Peyer's patch (tissue), 4 donors: ENCODE data around the gene CCDC183. TPM values are rescaled to one million over a fixed set of nuclear protein-coding genes. Genes with fewer than 3 reads are reported as not detected.
"Not testable (repeated sequence)": the region's sequence is repeated elsewhere in the genome, so short reads cannot be mapped to it uniquely, and the experiment has no call there.

ENCODE experiments used
- DNase-seq, 3 donors: peaks; one replicate each; pipeline ENCODE4 v3.0.0-alpha.2; 2017 to 2019
- H3K27ac ChIP-seq, 4 donors: fragments of 200-600 bp; sonication (generic); one replicate each; pipeline ENCODE4 v1.5.1; 2016 to 2019
- H3K27me3 ChIP-seq, 2 donors: fragments of 200-600 bp; sonication (generic); one replicate each; pipeline ENCODE4 v1.5.1; 2019
- H3K36me3 ChIP-seq, 3 donors: fragments of 200-600 bp; sonication (generic); one replicate each; pipeline ENCODE4 v1.5.1; 2016 to 2019
- H3K4me1 ChIP-seq, 4 donors: fragments of 200-600 bp; sonication (generic); one replicate each; pipeline ENCODE4 v1.5.1; 2016 to 2019
- H3K4me3 ChIP-seq, 4 donors: fragments of 200-600 bp; sonication (generic); 1 replicate in 3 of 4; 2 replicates in 1 of 4; pipeline ENCODE4 v1.5.1; 2016 to 2019; ENCODE audit warnings: mild to moderate bottlenecking in 1 of 4
- H3K9me3 ChIP-seq, 4 donors: fragments of 200-600 bp; sonication (generic); one replicate each; pipeline ENCODE4 v1.5.1; 2016 to 2019; ENCODE audit warnings: mild to moderate bottlenecking in 1 of 4
- CTCF ChIP-seq, 6 experiments: fragments of 450-650 bp in 4 of 6; fragments of 200-600 bp in 2 of 6; sonication (generic) in 1 of 6; IDR thresholded peaks; one replicate each; pipeline ENCODE4 v1.5.1; 2017 to 2019; ENCODE audit warnings: antibody characterized with exemption in 6 of 6, mild to moderate bottlenecking in 3 of 6, moderate library complexity in 1 of 6
- POLR2A ChIP-seq, 2 donors: fragments of 450-650 bp; IDR thresholded peaks; one replicate each; pipeline ENCODE4 v1.5.1; 2017; ENCODE audit warnings: antibody characterized with exemption in 2 of 2, mild to moderate bottlenecking in 2 of 2, moderate library complexity in 2 of 2
- total RNA-seq, 4 donors: library from RNA; depleted of rRNA; stranded (reverse); fragments of >200 nt; gene quantifications; one replicate each; pipeline ENCODE4 v1.1.0, GENCODE V29; 2016

CCDC183 gene
- total RNA-seq, 4 donors from 2014 or later = 16.6 to 69.9 (median 46.0) TPM

- no peak overlapping the region for H3K27ac ChIP-seq
- no peak for TF ChIP-seq POLR2A (IDR thresholded peaks at IDR 0.05)
- no peak for TF ChIP-seq CTCF (IDR thresholded peaks at IDR 0.05)
These were observed 45.6 kb upstream of the CCDC183 start for GRCh38 chr9:136750526-136750925.

GRCh38 chr9:136751244-136751643, 44.9 kb upstream of the CCDC183 start:
- Histone ChIP-seq H3K9me3 (peaks cover 0 to 17% (median 5%) of the 10 kb centered on the region in 4 donors), H3K27ac (no peak overlapping the region), H3K36me3 (no peaks in the 10 kb centered on the region), H3K4me1 (peaks cover 0 to 19% (median 3%) of the 10 kb centered on the region in 4 donors), H3K4me3 (no peak overlapping the region), H3K27me3 (no peaks in the 10 kb centered on the region)
- TF ChIP-seq POLR2A (IDR thresholded peaks at IDR 0.05) = no peak
- no peak for DNase-seq

More at GRCh38 chr9:136750526-136750925, 45.6 kb upstream of the CCDC183 start:
- Histone ChIP-seq H3K4me3 (no peak overlapping the region), H3K9me3 (peaks cover 0 to 15% (median 5%) of the 10 kb centered on the region in 4 donors), H3K4me1 (peaks cover 0 to 19% (median 3%) of the 10 kb centered on the region in 4 donors), H3K36me3 (no peaks in the 10 kb centered on the region), H3K27me3 (no peaks in the 10 kb centered on the region)
- no peak for DNase-seq

GRCh38 chr9:136751814-136752213, 44.3 kb upstream of the CCDC183 start:
- H3K27me3 ChIP-seq = no peaks in the 10 kb centered on the region
- no peak overlapping the region for H3K4me3 ChIP-seq
- peaks cover 0 to 17% (median 5%) of the 10 kb centered on the region in 4 donors for H3K9me3 ChIP-seq
- no peaks in the 10 kb centered on the region for H3K36me3 ChIP-seq
- H3K27ac ChIP-seq = no peak overlapping the region
- TF ChIP-seq POLR2A (IDR thresholded peaks at IDR 0.05) (no peak), CTCF (IDR thresholded peaks at IDR 0.05) (no peak)
- no peak for DNase-seq
- peaks cover 0 to 19% (median 3%) of the 10 kb centered on the region in 4 donors for H3K4me1 ChIP-seq

- DNase-seq = no peak
- peaks cover 0 to 25% (median 3%) of the 10 kb centered on the region in 4 donors for H3K4me1 ChIP-seq
- no peak overlapping the region for H3K4me3 ChIP-seq
- peak overlapping the region in 1 of 4 donors; percentile 17 for H3K27ac ChIP-seq
- no peaks in the 10 kb centered on the region for H3K36me3 ChIP-seq
- TF ChIP-seq CTCF (IDR thresholded peaks at IDR 0.05) (no peak), POLR2A (IDR thresholded peaks at IDR 0.05) (no peak)
- peaks cover 0 to 17% (median 5%) of the 10 kb centered on the region in 4 donors for H3K9me3 ChIP-seq
- no peaks in the 10 kb centered on the region for H3K27me3 ChIP-seq
These were observed 42.6 kb upstream of the CCDC183 start for GRCh38 chr9:136753371-136754058.

- H3K36me3 ChIP-seq = no peaks in the 10 kb centered on the region
- DNase-seq = peak in 1 of 3 donors; percentile 56
- H3K27ac ChIP-seq = peak overlapping the region in 1 of 4 donors; percentile 17
- TF ChIP-seq CTCF (IDR thresholded peaks at IDR 0.05) (no peak), POLR2A (IDR thresholded peaks at IDR 0.05) (no peak)
- H3K4me1 ChIP-seq = peaks cover 0 to 22% (median 2%) of the 10 kb centered on the region in 4 donors
- no peak overlapping the region for H3K4me3 ChIP-seq
- peaks cover 0 to 17% (median 5%) of the 10 kb centered on the region in 4 donors for H3K9me3 ChIP-seq
- no peaks in the 10 kb centered on the region for H3K27me3 ChIP-seq
These were observed 42.0 kb upstream of the CCDC183 start for GRCh38 chr9:136754059-136754572.

GRCh38 chr9:136754626-136755301, 41.4 kb upstream of the CCDC183 start:
- no peak for DNase-seq
- Histone ChIP-seq H3K9me3 (peaks cover 0 to 17% (median 5%) of the 10 kb centered on the region in 4 donors), H3K4me3 (no peak overlapping the region), H3K4me1 (peaks cover 0 to 20% (median 0%) of the 10 kb centered on the region in 4 donors), H3K27me3 (no peaks in the 10 kb centered on the region), H3K27ac (peak overlapping the region in 1 of 4 donors; percentile 31), H3K36me3 (no peaks in the 10 kb centered on the region)
- no peak for TF ChIP-seq POLR2A (IDR thresholded peaks at IDR 0.05)
- no peak for TF ChIP-seq CTCF (IDR thresholded peaks at IDR 0.05)

GRCh38 chr9:136755302-136756133, 40.6 kb upstream of the CCDC183 start:
- peak overlapping the region in 1 of 4 donors; percentile 31 for H3K27ac ChIP-seq
- not testable (repeated sequence) for DNase-seq, H3K36me3 ChIP-seq, H3K4me3 ChIP-seq, H3K27me3 ChIP-seq
- peaks cover 0 to 20% (median 0%) of the 10 kb centered on the region in 4 donors for H3K4me1 ChIP-seq
- peaks cover 0 to 17% (median 5%) of the 10 kb centered on the region in 4 donors for H3K9me3 ChIP-seq
